Heart left ventricle (tissue), 13 donors: ENCODE results near the gene SDR42E2.

Source experiments
- CTCF ChIP-seq, 12 donors: fragments of 200-600 bp; sonication (generic) in 4 of 12; IDR thresholded peaks; one replicate each; pipeline versions ENCODE4 v1.5.0 to v1.8.0; 2018 to 2022; ENCODE audit warnings: antibody characterized with exemption in 12 of 12, mild to moderate bottlenecking in 5 of 12
- POLR2A ChIP-seq, 2 donors: fragments of 450-650 bp; IDR thresholded peaks; one replicate each; pipeline ENCODE4 v1.6.1; 2017; ENCODE audit warnings: antibody characterized with exemption in 2 of 2, mild to moderate bottlenecking in 2 of 2, moderate library complexity in 2 of 2
- donor health status: ischemic (EF 13 %, LVEDD 7.1; RV severe dilation, severe dysfunction).
- donor health status: DM: no; HTN: yes; CAD: no.
- donor health status: DM: no; HTN: no; CAD: no.
- donor health status: ischemic (EF 25% LVEDD 6.9; RV normal size, moderate dysfunction).
- donor health status: ischemic (EF 25% LVEDD 5.7; RV mildly dilated, moderate dysfunction).
- donor health status: ischemic (EF 35%, LVEDD 5.7; RV mildly dilated, moderate dysfunction).
- donor health status: nonischemic (EF 11% LVEDD 7.7; RV severe dilation, severe dysfunction).
- donor health status: DM: yes; HTN: yes; CAD: no.
- donor health status: PGD.
- donor health status: ischemic (EF 29% LVEDD 5.4; RV normal size, mild dysfunction).
- donor health status: nonischemic (EF 23%, LVEDD 6.1; RV moderate dilation, normal function).

- TF ChIP-seq CTCF (IDR thresholded peaks at IDR 0.05) = no peak
- no peak for TF ChIP-seq POLR2A (IDR thresholded peaks at IDR 0.05)
Measured at GRCh38 chr16:22194707-22195444, 32.6 kb downstream of the SDR42E2 start.
